OCI-LY7 (cell line): ENCODE results near the gene HORMAD2. TPM values are rescaled to one million over a fixed set of nuclear protein-coding genes. Genes with fewer than 3 reads are reported as not detected.

Source experiments
- BruUV-seq: library from RNA; stranded (reverse); fragments of 400-500 nt; replicated peaks from 2 replicates; lab custom pipeline; 2021; lab: Mats Ljungman, UMichigan
- CTCF ChIA-PET: fragments of 300-600 bp; sonication (Branson Sonifier 250); formaldehyde crosslinking; loops from one replicate; lab custom pipeline; 2022; ENCODE audit warnings: antibody characterized with exemption; ENCODE audit not compliant: unreplicated experiment; lab: Charles Lee
- POLR2A ChIA-PET: fragments of 300-600 bp; sonication (Branson Sonifier 250); formaldehyde crosslinking; loops from one replicate; lab custom pipeline; 2022; ENCODE audit warnings: antibody characterized with exemption; lab: Charles Lee
- DNase-seq: peaks from one replicate; pipeline ENCODE4 v3.0.0-alpha.2; 2015; ENCODE audit warnings: low spot score
- H2AFZ ChIP-seq: fragments of 200-600 bp; sonication (generic), shearing (Covaris generic); 2 replicates; pipeline ENCODE4 v1.6.1; 2014; ENCODE audit warnings: mild to moderate bottlenecking, antibody characterized with exemption, low read length, moderate library complexity
- H3K27ac ChIP-seq: fragments of 200-600 bp; sonication (generic); 2 replicates; pipeline ENCODE4 v1.5.1; 2014; ENCODE audit warnings: mixed run types, low read depth, mild to moderate bottlenecking, moderate library complexity, low read length, inconsistent platforms; ENCODE audit not compliant: poor library complexity, severe bottlenecking
- H3K36me3 ChIP-seq: fragments of 200-600 bp; sonication (generic); 2 replicates; pipeline ENCODE4 v1.6.1; 2014; ENCODE audit warnings: mild to moderate bottlenecking, antibody characterized with exemption, low read length, moderate library complexity, mixed read lengths; ENCODE audit not compliant: insufficient read depth
- H3K4me1 ChIP-seq: fragments of 200-600 bp; sonication (generic); 2 replicates; pipeline ENCODE4 v1.5.1; 2014; ENCODE audit warnings: mild to moderate bottlenecking, low read length; ENCODE audit not compliant: insufficient read depth, poor library complexity, severe bottlenecking
- H3K4me2 ChIP-seq: fragments of 200-600 bp; sonication (generic); 2 replicates; pipeline ENCODE4 v1.6.1; 2014; ENCODE audit warnings: mild to moderate bottlenecking, low read length
- H3K4me3 ChIP-seq: fragments of 200-600 bp; sonication (generic); 2 replicates; pipeline ENCODE4 v1.5.1; 2014; ENCODE audit warnings: mild to moderate bottlenecking, low read depth, low read length; ENCODE audit not compliant: poor library complexity, severe bottlenecking
- H3K79me2 ChIP-seq: fragments of 200-600 bp; sonication (generic); 2 replicates; pipeline ENCODE4 v1.6.1; 2016; ENCODE audit warnings: low read depth, mild to moderate bottlenecking, low read length, moderate library complexity, mixed read lengths; ENCODE audit not compliant: insufficient read depth
- H3K9me2 ChIP-seq: fragments of 200-600 bp; sonication (generic); 2 replicates; pipeline ENCODE4 v1.6.1; 2016; ENCODE audit warnings: mild to moderate bottlenecking, low read length, mixed read lengths; ENCODE audit not compliant: insufficient read depth
- H3K9me3 ChIP-seq: fragments of 200-600 bp; sonication (generic); 2 replicates; pipeline ENCODE4 v1.6.1; 2014; ENCODE audit warnings: mild to moderate bottlenecking, mixed run types, low read length, mixed read lengths
- H4K20me1 ChIP-seq: fragments of 200-600 bp; sonication (generic); 2 replicates; pipeline ENCODE4 v1.6.1; 2014; ENCODE audit warnings: mild to moderate bottlenecking, antibody characterized with exemption, low read length, moderate library complexity, mixed read lengths; ENCODE audit not compliant: insufficient read depth
- CTCF ChIP-seq: fragments of 200-600 bp; sonication (generic); conservative IDR thresholded peaks from 2 replicates; pipeline ENCODE4 v1.5.1; 2014; ENCODE audit warnings: mild to moderate bottlenecking, antibody characterized with exemption, low read length, moderate library complexity, mixed read lengths
- EZH2phosphoT487 ChIP-seq: fragments of 200-600 bp; sonication (generic); IDR thresholded peaks from 2 replicates; pipeline ENCODE4 v1.6.1; 2018; ENCODE audit warnings: low read depth, borderline replicate concordance, mild to moderate bottlenecking, mixed run types, antibody characterized with exemption, low read length, moderate library complexity, mixed read lengths
- intact Hi-C: fragments of 100-400 bp; cut with micrococcal nuclease; formaldehyde crosslinking; loops from one replicate; pipeline ENCODE4 v1.10.0; 2022; ENCODE audit not compliant: unreplicated experiment
- total RNA-seq, 2 experiments: library from RNA; depleted of rRNA in 1 of 2; stranded (reverse); fragments of >200 nt in 1 of 2; shearing (Covaris generic) in 1 of 2; gene quantifications; 2 replicates each; pipeline ENCODE4 v1.2.3, GENCODE V29; 2014 to 2022

The HORMAD2 gene
- total RNA-seq, 2 experiments from 2014 or later: not detected

GRCh38 chr22:30201945-30202344 lies 121.7 kb downstream of the HORMAD2 start:
- Histone ChIP-seq H3K27ac (no peak overlapping the region), H4K20me1 (no peaks in the 10 kb centered on the region), H3K4me1 (peaks cover 6% of the 10 kb centered on the region), H3K9me2 (no peaks in the 10 kb centered on the region), H3K4me3 (no peak overlapping the region), H3K36me3 (no peaks in the 10 kb centered on the region), H3K9me3 (no peaks in the 10 kb centered on the region), H3K4me2 (no peak overlapping the region), H2AFZ (no peak overlapping the region), H3K79me2 (no peaks in the 10 kb centered on the region)
- ChIA-PET CTCF (no interaction called here), POLR2A (interaction anchor here (0.7 kb wide), 1 partner anchor 33 kb away, joined by 4 read pairs; no protein-coding TSS in a partner anchor)
- no TSS peak for BruUV-seq
- TF ChIP-seq CTCF (no peak), EZH2phosphoT487 (no peak)
- intact Hi-C loops: no loop called here
- DNase-seq: no peak

- no peaks in the 10 kb centered on the region for H4K20me1 ChIP-seq
- no peaks in the 10 kb centered on the region for H3K9me2 ChIP-seq
- intact Hi-C loops: no loop called here
- POLR2A ChIA-PET: interaction anchor here (0.7 kb wide), 1 partner anchor 34 kb away, joined by 4 read pairs; no protein-coding TSS in a partner anchor
- H3K4me3 ChIP-seq: no peak overlapping the region
- no peak overlapping the region for H2AFZ ChIP-seq
- H3K4me1 ChIP-seq: no peaks in the 10 kb centered on the region
- no peak for TF ChIP-seq EZH2phosphoT487
- TF ChIP-seq CTCF: no peak
- no TSS peak for BruUV-seq
- CTCF ChIA-PET: no interaction called here
- no peak overlapping the region for H3K4me2 ChIP-seq
- H3K9me3 ChIP-seq: no peaks in the 10 kb centered on the region
- H3K36me3 ChIP-seq: no peaks in the 10 kb centered on the region
- no peak overlapping the region for H3K27ac ChIP-seq
- DNase-seq: no peak
- H3K79me2 ChIP-seq: no peaks in the 10 kb centered on the region
Measured at GRCh38 chr22:30202531-30203006, 122.3 kb downstream of the HORMAD2 start.

GRCh38 chr22:30204015-30204741 lies 123.9 kb downstream of the HORMAD2 start:
- H3K4me2 ChIP-seq: no peak overlapping the region
- DNase-seq: no peak
- H3K9me3 ChIP-seq: no peaks in the 10 kb centered on the region
- no peaks in the 10 kb centered on the region for H3K4me1 ChIP-seq
- ChIA-PET POLR2A (interaction anchor here (0.7 to 1.2 kb wide), 2 partner anchors 17 to 35 kb away, joined by 3 read pairs; no protein-coding TSS in a partner anchor), CTCF (no interaction called here)
- no peaks in the 10 kb centered on the region for H3K36me3 ChIP-seq
- no peak overlapping the region for H3K4me3 ChIP-seq
- H4K20me1 ChIP-seq: no peaks in the 10 kb centered on the region
- H3K9me2 ChIP-seq: no peaks in the 10 kb centered on the region
- BruUV-seq: no TSS peak
- H3K27ac ChIP-seq: no peak overlapping the region
- H2AFZ ChIP-seq: no peak overlapping the region
- TF ChIP-seq CTCF (no peak), EZH2phosphoT487 (no peak)
- H3K79me2 ChIP-seq: no peaks in the 10 kb centered on the region
- intact Hi-C loops: no loop called here
